ENCODE results near the gene RXRA. TPM values are rescaled to one million over a fixed set of nuclear protein-coding genes. Genes with fewer than 3 reads are reported as not detected.

Gene RXRA
- polyA plus RNA-seq, 1 donor from 2014 or later: 2.7 TPM

GRCh38 chr9:134438195-134438788, 112.0 kb downstream of the RXRA start:
- Histone ChIP-seq H3K36me3 (ENCODE audit: insufficient read depth, low read length) (no peaks in the 10 kb centered on the region), H3K9me3 (ENCODE audit: low read length) (no peaks in the 10 kb centered on the region)

GRCh38 chr9:134439368-134439784, 113.1 kb downstream of the RXRA start:
- Histone ChIP-seq H3K79me2 (replicated peaks; ENCODE audit: insufficient read depth, low read length) (no peaks in the 10 kb centered on the region), H3F3A (ENCODE audit: insufficient read depth, low read length, poor library complexity, severe bottlenecking) (no peaks in the 10 kb centered on the region), H3K27me3 (ENCODE audit: insufficient read depth, low read depth, low read length) (no peaks in the 10 kb centered on the region), H3K9ac (ENCODE audit: low read length) (no peak overlapping the region), H3K9me3 (ENCODE audit: low read length) (no peaks in the 10 kb centered on the region), H3K9me2 (ENCODE audit: insufficient read depth, low read length) (no peaks in the 10 kb centered on the region), H3K36me3 (ENCODE audit: insufficient read depth, low read length) (no peaks in the 10 kb centered on the region), H3K4me2 (ENCODE audit: low read length) (no peak overlapping the region), H3K27ac (ENCODE audit: low read length) (no peak overlapping the region), H2AFZ (ENCODE audit: low read depth, low read length) (no peak overlapping the region), H4K20me1 (ENCODE audit: insufficient read depth) (no peaks in the 10 kb centered on the region), H3K4me3 (ENCODE audit: low read length) (no peak overlapping the region)
- TF ChIP-seq POLR2AphosphoS5 (IDR thresholded peaks at IDR 0.05) (no peak), SMC3 (conservative IDR thresholded peaks at IDR 0.05; ENCODE audit: poor library complexity) (no peak), EP300 (conservative IDR thresholded peaks at IDR 0.05; ENCODE audit: poor library complexity, severe bottlenecking) (no peak), CTCF (IDR thresholded peaks at IDR 0.05; ENCODE audit: poor library complexity, severe bottlenecking) (no peak), EZH2 (IDR thresholded peaks at IDR 0.05; ENCODE audit: borderline replicate concordance, insufficient read depth, low read length, poor library complexity, severe bottlenecking) (no peak)
- TF ChIP-seq, protein P1, sequence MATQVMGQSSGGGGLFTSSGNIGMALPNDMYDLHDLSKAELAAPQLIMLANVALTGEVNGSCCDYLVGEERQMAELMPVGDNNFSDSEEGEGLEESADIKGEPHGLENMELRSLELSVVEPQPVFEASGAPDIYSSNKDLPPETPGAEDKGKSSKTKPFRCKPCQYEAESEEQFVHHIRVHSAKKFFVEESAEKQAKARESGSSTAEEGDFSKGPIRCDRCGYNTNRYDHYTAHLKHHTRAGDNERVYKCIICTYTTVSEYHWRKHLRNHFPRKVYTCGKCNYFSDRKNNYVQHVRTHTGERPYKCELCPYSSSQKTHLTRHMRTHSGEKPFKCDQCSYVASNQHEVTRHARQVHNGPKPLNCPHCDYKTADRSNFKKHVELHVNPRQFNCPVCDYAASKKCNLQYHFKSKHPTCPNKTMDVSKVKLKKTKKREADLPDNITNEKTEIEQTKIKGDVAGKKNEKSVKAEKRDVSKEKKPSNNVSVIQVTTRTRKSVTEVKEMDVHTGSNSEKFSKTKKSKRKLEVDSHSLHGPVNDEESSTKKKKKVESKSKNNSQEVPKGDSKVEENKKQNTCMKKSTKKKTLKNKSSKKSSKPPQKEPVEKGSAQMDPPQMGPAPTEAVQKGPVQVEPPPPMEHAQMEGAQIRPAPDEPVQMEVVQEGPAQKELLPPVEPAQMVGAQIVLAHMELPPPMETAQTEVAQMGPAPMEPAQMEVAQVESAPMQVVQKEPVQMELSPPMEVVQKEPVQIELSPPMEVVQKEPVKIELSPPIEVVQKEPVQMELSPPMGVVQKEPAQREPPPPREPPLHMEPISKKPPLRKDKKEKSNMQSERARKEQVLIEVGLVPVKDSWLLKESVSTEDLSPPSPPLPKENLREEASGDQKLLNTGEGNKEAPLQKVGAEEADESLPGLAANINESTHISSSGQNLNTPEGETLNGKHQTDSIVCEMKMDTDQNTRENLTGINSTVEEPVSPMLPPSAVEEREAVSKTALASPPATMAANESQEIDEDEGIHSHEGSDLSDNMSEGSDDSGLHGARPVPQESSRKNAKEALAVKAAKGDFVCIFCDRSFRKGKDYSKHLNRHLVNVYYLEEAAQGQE (IDR thresholded peaks at IDR 0.05; ENCODE audit: borderline replicate concordance): no peak

More at GRCh38 chr9:134438195-134438788, 112.0 kb downstream of the RXRA start:
- no peak overlapping the region for H3K4me2 ChIP-seq (ENCODE audit: low read length)
- no peak overlapping the region for H2AFZ ChIP-seq (ENCODE audit: low read depth, low read length)
- H4K20me1 ChIP-seq (ENCODE audit: insufficient read depth): no peaks in the 10 kb centered on the region
- no peaks in the 10 kb centered on the region for H3F3A ChIP-seq (ENCODE audit: insufficient read depth, low read length, poor library complexity, severe bottlenecking)
- H3K9me2 ChIP-seq (ENCODE audit: insufficient read depth, low read length): no peaks in the 10 kb centered on the region
- H3K9ac ChIP-seq (ENCODE audit: low read length): no peak overlapping the region
- H3K27me3 ChIP-seq (ENCODE audit: insufficient read depth, low read depth, low read length): no peaks in the 10 kb centered on the region
- H3K4me3 ChIP-seq (ENCODE audit: low read length): no peak overlapping the region
- H3K79me2 ChIP-seq (replicated peaks; ENCODE audit: insufficient read depth, low read length): no peaks in the 10 kb centered on the region
- H3K27ac ChIP-seq (ENCODE audit: low read length): no peak overlapping the region
- no peak for TF ChIP-seq SMC3 (conservative IDR thresholded peaks at IDR 0.05; ENCODE audit: poor library complexity)
- TF ChIP-seq CTCF (IDR thresholded peaks at IDR 0.05; ENCODE audit: poor library complexity, severe bottlenecking): no peak
- TF ChIP-seq MXI1 (conservative IDR thresholded peaks at IDR 0.05; ENCODE audit: poor library complexity, severe bottlenecking): no peak
- TF ChIP-seq TAF1 (IDR thresholded peaks at IDR 0.05; ENCODE audit: low read depth): no peak
- TF ChIP-seq POLR2AphosphoS5 (IDR thresholded peaks at IDR 0.05): no peak
- TF ChIP-seq EP300 (conservative IDR thresholded peaks at IDR 0.05; ENCODE audit: poor library complexity, severe bottlenecking): no peak
- no peak for TF ChIP-seq RAD21 (conservative IDR thresholded peaks at IDR 0.05)
- TF ChIP-seq EZH2 (IDR thresholded peaks at IDR 0.05; ENCODE audit: borderline replicate concordance, insufficient read depth, low read length, poor library complexity, severe bottlenecking): no peak
